ENCODE data around the gene ELP6.

GRCh38 chr3:47482366-47482765, 31.1 kb downstream of the ELP6 start:
- TF ChIP-seq POLR2AphosphoS5 (IDR thresholded peaks at IDR 0.05), result no peak
- no peak for TF ChIP-seq CTCF (IDR thresholded peaks at IDR 0.05)

All from breast epithelium (tissue), 3 donors.